Measurements from ENCODE around the gene AHDC1. TPM values are rescaled to one million over a fixed set of nuclear protein-coding genes. Genes with fewer than 3 reads are reported as not detected.

Gene AHDC1
- total RNA-seq, 1 donor from 2014 or later, result 205 TPM

- peak overlapping the region; percentile 30 to 43 for H3K4me3 ChIP-seq
These were observed 32.4 kb downstream of the AHDC1 start for GRCh38 chr1:27571439-27572018.

GRCh38 chr1:27570784-27571183, 33.2 kb downstream of the AHDC1 start:
- no peaks in the 10 kb centered on the region for H3K27me3 ChIP-seq

More at GRCh38 chr1:27571439-27572018, 32.4 kb downstream of the AHDC1 start:
- intact Hi-C loops (cut with DNase I), result no loop called here
- no peaks in the 10 kb centered on the region for H3K36me3 ChIP-seq
- H3K9me3 ChIP-seq, result no peaks in the 10 kb centered on the region
- H3K4me1 ChIP-seq, result peaks cover 66 to 92% of the 10 kb centered on the region in 2 donors
- peak overlapping the region; percentile 93 to 96 for H3K27ac ChIP-seq
- no peak for DNase-seq (ENCODE audit: low spot score in 2 of 2)
- no peaks in the 10 kb centered on the region for H3K27me3 ChIP-seq
- TF ChIP-seq CTCF (IDR thresholded peaks at IDR 0.05), result no peak

GRCh38 chr1:27570356-27570755, 33.6 kb downstream of the AHDC1 start:
- Histone ChIP-seq H3K4me3 (no peak overlapping the region), H3K36me3 (no peaks in the 10 kb centered on the region), H3K27me3 (no peaks in the 10 kb centered on the region), H3K27ac (peak overlapping the region; percentile 93 to 96), H3K4me1 (peaks cover 67 to 97% of the 10 kb centered on the region in 2 donors), H3K9me3 (no peaks in the 10 kb centered on the region)
- TF ChIP-seq CTCF (IDR thresholded peaks at IDR 0.05), result no peak
- DNase-seq (ENCODE audit: low spot score in 2 of 2), result no peak
- intact Hi-C loops (cut with DNase I), result loop anchor here (1.0 kb wide), 1 partner anchor 42 kb away; no protein-coding TSS in a partner anchor

More at GRCh38 chr1:27570784-27571183, 33.2 kb downstream of the AHDC1 start:
- DNase-seq (ENCODE audit: low spot score in 2 of 2), result no peak
- H3K9me3 ChIP-seq, result no peaks in the 10 kb centered on the region
- TF ChIP-seq CTCF (IDR thresholded peaks at IDR 0.05), result no peak
- peak overlapping the region; percentile 93 to 96 for H3K27ac ChIP-seq
- no peaks in the 10 kb centered on the region for H3K36me3 ChIP-seq
- no peak overlapping the region for H3K4me3 ChIP-seq
- peaks cover 63 to 93% of the 10 kb centered on the region in 2 donors for H3K4me1 ChIP-seq
- intact Hi-C loops (cut with DNase I), result loop anchor here (1.0 kb wide), 1 partner anchor 42 kb away; no protein-coding TSS in a partner anchor

- no peak for DNase-seq (ENCODE audit: low spot score in 2 of 2)
- intact Hi-C loops (cut with DNase I), result loop anchor here (1.0 kb wide), 1 partner anchor 41 kb away; no protein-coding TSS in a partner anchor
- no peak for TF ChIP-seq CTCF (IDR thresholded peaks at IDR 0.05)
These were observed 34.2 kb downstream of the AHDC1 start for GRCh38 chr1:27569506-27570291.

GRCh38 chr1:27569088-27569460, 34.9 kb downstream of the AHDC1 start:
- Histone ChIP-seq H3K9me3 (no peaks in the 10 kb centered on the region), H3K4me3 (peak overlapping the region; percentile 42 to 55), H3K27ac (peak overlapping the region; percentile 93 to 96), H3K36me3 (no peaks in the 10 kb centered on the region), H3K4me1 (peaks cover 71 to 97% of the 10 kb centered on the region in 2 donors), H3K27me3 (no peaks in the 10 kb centered on the region)
- DNase-seq (ENCODE audit: low spot score in 2 of 2), result no peak
- TF ChIP-seq CTCF (IDR thresholded peaks at IDR 0.05), result no peak
- intact Hi-C loops (cut with DNase I), result no loop called here

More at GRCh38 chr1:27569506-27570291, 34.2 kb downstream of the AHDC1 start:
- Histone ChIP-seq H3K4me3 (peak overlapping the region in 1 of 2 donors; percentile 55), H3K36me3 (no peaks in the 10 kb centered on the region), H3K4me1 (peaks cover 71 to 97% of the 10 kb centered on the region in 2 donors), H3K27me3 (no peaks in the 10 kb centered on the region), H3K9me3 (no peaks in the 10 kb centered on the region), H3K27ac (peak overlapping the region; percentile 93 to 96)
